RWPE1 (cell line): ENCODE data around the gene PLXNC1.

Experiments used
- CTCF ChIA-PET: fragments of 350-600 bp; sonication (Branson Sonifier 250); formaldehyde crosslinking; extraction: SDS; loops from one replicate; lab custom pipeline; 2021; lab: Yijun Ruan, JAX
- POLR2A ChIA-PET: fragments of 400-600 bp; formaldehyde crosslinking; extraction: SDS; loops from one replicate; lab custom pipeline; 2020; ENCODE audit warnings: antibody characterized with exemption; ENCODE audit not compliant: low non-redundant PET; lab: Yijun Ruan, JAX
- DNase-seq: peaks from one replicate; pipeline ENCODE4 v3.0.0; 2012; ENCODE audit warnings: low spot score
- H3K27ac ChIP-seq: fragments of 450-650 bp; 2 replicates; pipeline ENCODE4 v1.5.1; 2017
- CTCF ChIP-seq: fragments of 450-650 bp; conservative IDR thresholded peaks from 2 replicates; pipeline ENCODE4 v1.5.1; 2017; ENCODE audit warnings: low read depth, mild to moderate bottlenecking

The PLXNC1 gene

GRCh38 chr12:94126067-94126466 is 22.3 kb upstream of the PLXNC1 start:
- ChIA-PET CTCF (interaction anchor here (0.6 kb wide), 1 partner anchor 1211 kb away, joined by 4 read pairs; no protein-coding TSS in a partner anchor), POLR2A (no interaction called here)
- DNase-seq = no peak
- no peak for TF ChIP-seq CTCF
- H3K27ac ChIP-seq = no peak overlapping the region

GRCh38 chr12:94127239-94128131 is 20.9 kb upstream of the PLXNC1 start:
- DNase-seq = no peak
- no peak for TF ChIP-seq CTCF
- ChIA-PET CTCF (interaction anchor here (0.6 to 0.7 kb wide), 2 partner anchors 176 to 712 kb away, joined by 3 read pairs; no protein-coding TSS in a partner anchor), POLR2A (no interaction called here)
- H3K27ac ChIP-seq = no peak overlapping the region

DNA sequence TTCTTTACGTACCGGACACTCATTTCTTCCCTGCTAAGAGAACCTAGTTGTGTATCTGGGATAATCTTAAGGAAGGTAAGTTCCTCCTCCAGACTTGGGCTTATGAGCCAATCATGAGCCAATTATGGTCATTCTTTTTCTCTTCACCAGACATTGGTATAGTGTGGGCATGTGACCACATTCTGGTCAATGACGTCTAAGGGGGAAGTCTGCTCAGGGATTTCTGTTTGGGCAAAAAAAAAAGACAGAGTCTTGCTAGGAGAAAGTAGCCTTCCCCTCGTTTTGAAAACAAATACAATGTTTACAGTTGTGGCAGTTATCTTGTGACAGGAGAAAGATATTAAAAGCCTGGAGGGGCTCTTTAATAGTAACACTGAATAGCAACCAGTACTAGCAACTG is 20.1 kb upstream of the PLXNC1 start:
- CTCF ChIA-PET = no interaction called here
- DNase-seq = no peak
- no peak for TF ChIP-seq CTCF
- POLR2A ChIA-PET = no interaction called here
- no peak overlapping the region for H3K27ac ChIP-seq

DNA sequence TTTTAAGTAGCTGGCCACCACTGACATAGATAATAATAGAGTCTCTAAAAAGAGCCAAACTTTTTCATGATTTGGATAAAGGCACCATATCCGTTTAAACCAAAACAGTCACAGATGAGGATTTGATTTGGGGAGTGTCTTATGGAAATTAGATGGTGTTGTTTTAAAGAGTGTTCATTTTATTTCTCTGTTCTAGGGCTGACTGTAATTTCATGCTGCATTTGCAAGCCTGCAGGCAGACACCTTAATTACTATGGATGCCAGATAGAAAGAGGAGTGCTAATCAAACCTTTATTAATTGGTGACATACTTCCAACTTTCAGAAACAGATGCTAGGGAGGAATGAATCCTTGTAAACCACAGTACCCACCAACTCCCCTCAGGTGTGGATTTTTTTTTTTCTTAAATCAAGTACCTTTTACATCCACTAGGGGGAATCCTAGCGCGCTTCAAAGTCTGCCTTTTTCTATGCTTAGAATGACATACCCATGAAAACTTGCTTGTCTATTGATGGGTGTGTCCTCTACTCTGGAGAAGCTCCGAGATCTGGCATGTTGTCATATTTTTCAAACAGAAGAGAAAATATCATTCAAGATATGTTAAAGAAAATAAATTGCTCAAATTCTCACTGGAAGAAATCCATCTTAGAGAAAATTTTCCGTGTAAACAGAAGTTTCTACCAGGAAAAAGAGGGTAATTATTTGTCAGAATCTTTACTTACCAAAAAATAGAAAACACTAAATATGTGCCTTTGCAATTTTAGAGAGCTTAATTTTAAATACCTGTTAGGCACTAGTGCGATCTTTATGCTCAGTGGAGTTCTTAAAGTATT is 14.2 kb upstream of the PLXNC1 start:
- H3K27ac ChIP-seq = no peak overlapping the region
- CTCF ChIA-PET = interaction anchor here (0.5 to 1.3 kb wide), 16 partner anchors 9 to 1202 kb away, joined by 3 to 7 read pairs (median 3); no protein-coding TSS in a partner anchor
- POLR2A ChIA-PET = no interaction called here
- DNase-seq = peak; percentile 72
- peak; percentile 81 for TF ChIP-seq CTCF

DNA sequence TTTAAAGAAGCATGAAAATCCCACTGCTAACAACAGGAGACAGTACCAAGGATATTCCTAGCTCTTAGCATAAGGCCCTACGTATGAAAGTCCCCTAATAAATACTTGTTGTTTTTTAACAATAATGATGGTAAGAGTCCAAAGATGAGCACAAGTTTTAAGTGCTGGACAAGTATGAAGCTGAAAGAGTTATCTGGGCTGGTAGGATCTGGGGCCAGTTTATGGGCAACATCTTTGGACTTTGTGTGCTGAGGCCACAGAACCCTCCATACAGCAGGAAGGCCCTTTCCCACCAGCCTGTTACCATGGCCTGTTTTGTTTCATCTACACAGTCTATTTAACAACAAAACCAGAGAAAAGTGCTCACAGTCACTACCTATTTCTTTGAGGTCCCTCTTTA is 12.5 kb upstream of the PLXNC1 start:
- no peak for TF ChIP-seq CTCF
- no peak overlapping the region for H3K27ac ChIP-seq
- DNase-seq = no peak
- CTCF ChIA-PET = interaction anchor here (0.9 kb wide), 1 partner anchor 627 kb away, joined by 3 read pairs; no protein-coding TSS in a partner anchor
- POLR2A ChIA-PET = interaction anchor here (0.5 kb wide), 1 partner anchor 353 kb away, joined by 3 read pairs; no protein-coding TSS in a partner anchor

DNA sequence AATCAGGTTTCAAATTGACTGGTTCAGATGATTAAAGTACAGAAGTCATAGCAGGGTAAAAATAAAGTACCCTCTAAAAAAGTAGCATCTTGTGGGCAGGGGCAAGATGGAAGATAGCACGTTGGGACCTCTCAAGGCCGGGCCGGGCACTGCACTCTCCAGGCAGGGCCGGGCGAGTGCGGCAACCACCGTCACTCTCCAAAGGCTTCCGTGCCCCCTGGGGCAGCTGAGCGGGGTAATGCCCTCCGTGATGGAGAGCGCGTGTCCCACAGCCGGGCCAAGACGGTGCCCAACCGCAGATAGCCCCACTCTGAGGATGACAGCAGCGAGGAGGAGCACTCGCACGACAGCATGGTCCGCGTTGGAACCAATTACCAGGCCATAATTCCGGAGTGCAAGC is 8.6 kb upstream of the PLXNC1 start:
- ChIA-PET POLR2A (no interaction called here), CTCF (no interaction called here)
- no peak overlapping the region for H3K27ac ChIP-seq
- TF ChIP-seq CTCF = no peak
- no peak for DNase-seq
